Parathyroid adenoma (tissue), 2 donors: ENCODE results near the gene CCL28.

Source experiments
- H2AFZ ChIP-seq: fragments of 300-600 bp; sonication (generic); one replicate; pipeline ENCODE4 v1.7.0; 2017; ENCODE audit warnings: antibody characterized with exemption, mild to moderate bottlenecking
- H3K27ac ChIP-seq: fragments of 300-600 bp; sonication (generic); one replicate; pipeline ENCODE4 v1.7.0; 2017
- H3K27me3 ChIP-seq: fragments of 300-600 bp; sonication (generic); one replicate; pipeline ENCODE4 v1.7.0; 2017; ENCODE audit warnings: low read length; ENCODE audit not compliant: control insufficient read depth, insufficient read depth
- H3K36me3 ChIP-seq: fragments of 300-600 bp; sonication (generic); one replicate; pipeline ENCODE4 v1.7.0; 2017; ENCODE audit warnings: low read length; ENCODE audit not compliant: control insufficient read depth, insufficient read depth
- H3K4me1 ChIP-seq: fragments of 300-600 bp; sonication (generic); one replicate; pipeline ENCODE4 v1.7.0; 2017; ENCODE audit warnings: control low read depth
- H3K4me2 ChIP-seq: fragments of 300-600 bp; sonication (generic); one replicate; pipeline ENCODE4 v1.7.0; 2017; ENCODE audit warnings: low read length
- H3K4me3 ChIP-seq: fragments of 300-600 bp; sonication (generic); one replicate; pipeline ENCODE4 v1.7.0; 2017; ENCODE audit warnings: low read depth, low read length
- H3K79me2 ChIP-seq: fragments of 300-600 bp; sonication (generic); one replicate; pipeline ENCODE4 v1.7.0; 2017; ENCODE audit warnings: control low read depth
- H3K9ac ChIP-seq: fragments of 300-600 bp; sonication (generic); one replicate; pipeline ENCODE4 v1.7.0; 2017; ENCODE audit warnings: mild to moderate bottlenecking
- H3K9me3 ChIP-seq: fragments of 300-600 bp; sonication (generic); one replicate; pipeline ENCODE4 v1.7.0; 2017; ENCODE audit warnings: low read length; ENCODE audit not compliant: control insufficient read depth
- CTCF ChIP-seq: fragments of 300-600 bp; sonication (generic); IDR thresholded peaks from one replicate; pipeline ENCODE4 v1.7.0; 2017; ENCODE audit warnings: antibody characterized with exemption, mild to moderate bottlenecking
- donor health status: primary hyperparathyroidism.

CCL28 gene

DNA sequence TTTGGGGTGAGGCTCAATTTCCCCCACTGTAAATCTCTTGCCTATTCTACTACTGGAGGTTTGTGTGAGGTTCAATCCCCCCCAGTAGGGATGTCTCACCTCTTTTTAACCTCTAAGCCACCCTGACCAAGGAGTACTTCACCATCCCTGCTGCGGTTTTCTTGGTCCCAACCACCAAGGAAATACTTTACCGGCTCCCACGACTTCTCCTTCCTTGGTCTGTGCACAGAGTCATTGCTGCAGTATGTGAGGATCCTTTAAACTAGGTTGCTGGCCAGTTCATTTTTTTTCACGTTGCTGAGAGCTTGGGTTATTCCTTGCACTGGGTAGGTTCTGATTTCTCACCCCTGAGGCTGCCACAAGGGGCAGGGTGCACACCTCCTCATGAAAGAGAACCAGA is 76.5 kb downstream of the CCL28 start:
- Histone ChIP-seq H3K9me3 (no peaks in the 10 kb centered on the region), H3K9ac (no peak overlapping the region), H3K4me1 (no peaks in the 10 kb centered on the region), H3K79me2 (no peaks in the 10 kb centered on the region), H3K27ac (no peak overlapping the region), H2AFZ (no peak overlapping the region), H3K4me3 (no peak overlapping the region), H3K36me3 (no peaks in the 10 kb centered on the region), H3K4me2 (no peak overlapping the region), H3K27me3 (no peaks in the 10 kb centered on the region)
- no peak for TF ChIP-seq CTCF

DNA sequence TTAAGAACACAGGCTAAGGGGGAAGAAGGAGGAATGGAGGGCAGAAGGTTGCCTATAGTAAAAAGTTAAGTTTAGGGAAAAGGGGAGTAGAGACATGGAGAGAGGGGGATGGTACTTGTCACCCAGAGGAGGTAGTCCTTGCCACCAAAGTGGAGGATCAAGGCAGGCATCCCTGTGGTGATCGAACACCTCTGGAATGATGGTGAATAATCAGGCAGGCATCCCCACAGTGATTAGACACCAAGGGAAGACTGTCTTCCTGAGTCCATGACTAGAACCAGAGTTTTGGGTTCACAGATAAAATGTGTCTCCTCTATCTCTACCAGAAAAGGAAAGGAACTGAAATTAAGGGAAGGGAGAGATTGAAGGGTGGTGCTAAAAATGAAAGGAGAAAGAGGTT is 79.8 kb downstream of the CCL28 start:
- no peak overlapping the region for H2AFZ ChIP-seq
- no peak overlapping the region for H3K9ac ChIP-seq
- H3K4me1 ChIP-seq: no peaks in the 10 kb centered on the region
- H3K27me3 ChIP-seq: no peaks in the 10 kb centered on the region
- TF ChIP-seq CTCF: no peak
- no peak overlapping the region for H3K4me3 ChIP-seq
- no peak overlapping the region for H3K27ac ChIP-seq
- H3K4me2 ChIP-seq: no peak overlapping the region
- no peaks in the 10 kb centered on the region for H3K36me3 ChIP-seq
- H3K9me3 ChIP-seq: no peaks in the 10 kb centered on the region
- H3K79me2 ChIP-seq: no peaks in the 10 kb centered on the region
